Measurements from ENCODE around the gene DNM3. TPM values are rescaled to one million over a fixed set of nuclear protein-coding genes. Genes with fewer than 3 reads are reported as not detected.

Gene DNM3
- total and polyA plus RNA-seq, 10 of the 15 experiments (the other 5 are each of a cell fraction or from before 2014, with no cell fraction given) = 0.03 to 1.5 (median 0.08) TPM; not detected in 3

GRCh38 chr1:172376431-172376830, 535.1 kb downstream of the DNM3 start:
- WGBS (ENCODE audit: insufficient coverage, insufficient replicate concordance, low lambda C conversion rate, missing lambda C conversion rate) = 47% methylated on average over 2 of the region's 2 CpGs
- BruUV-seq (replicated peaks) = no TSS peak
- no peak for DNase-seq (ENCODE audit: low read depth, low spot score)
- TF ChIP-seq BACH1 (IDR thresholded peaks at IDR 0.05; ENCODE audit: borderline replicate concordance) (no peak), NFYB (IDR thresholded peaks at IDR 0.05; ENCODE audit: insufficient read depth, low read depth, low read length) (no peak), ZZZ3 (IDR thresholded peaks at IDR 0.05; ENCODE audit: control insufficient read depth, insufficient read length, low read depth) (no peak), ZNF687 (IDR thresholded peaks at IDR 0.05) (no peak), CUX1 (IDR thresholded peaks at IDR 0.05; ENCODE audit: insufficient replicate concordance, low read depth, low read length) (no peak), MTA3 (IDR thresholded peaks at IDR 0.05; ENCODE audit: borderline replicate concordance, low read length) (no peak), KLF5 (IDR thresholded peaks at IDR 0.05; ENCODE audit: partially characterized antibody) (no peak), NRF1 (conservative IDR thresholded peaks at IDR 0.05; ENCODE audit: low read depth, low read length) (no peak), CBX3 (IDR thresholded peaks at IDR 0.05; ENCODE audit: borderline replicate concordance, low read depth) (no peak), HSF1 (IDR thresholded peaks at IDR 0.05; ENCODE audit: low read depth, low read length) (no peak)

More at GRCh38 chr1:172376431-172376830, 535.1 kb downstream of the DNM3 start:
- no peak overlapping the region for H3K4me3 ChIP-seq
- ChIA-PET RAD21 (ENCODE audit: unreplicated experiment) (interaction anchor here (0.8 to 7.5 kb wide), 15 partner anchors 14 to 198 kb away, joined by 3 to 90 read pairs (median 6); no protein-coding TSS in a partner anchor), POLR2A (interaction anchor here (1.0 to 2.2 kb wide), 3 partner anchors 14 to 18 kb away, joined by 3 to 12 read pairs (median 7); no protein-coding TSS in a partner anchor), SMC1A (ENCODE audit: uncharacterized antibody, unreplicated experiment) (interaction anchor here (0.6 to 16.9 kb wide), 6 partner anchors 10 to 203 kb away, joined by 3 to 345 read pairs (median 114); no protein-coding TSS in a partner anchor), CTCF (interaction anchor here (1.0 to 7.0 kb wide), 6 partner anchors 15 to 33 kb away, joined by 5 to 64 read pairs (median 10); no protein-coding TSS in a partner anchor)
- H3K4me2 ChIP-seq (ENCODE audit: control insufficient read depth, insufficient read depth) = peak overlapping the region; percentile 4
- H3K79me2 ChIP-seq (ENCODE audit: control insufficient read depth, insufficient read depth, low read length) = no peaks in the 10 kb centered on the region
- no peak overlapping the region for H3K9ac ChIP-seq (ENCODE audit: control insufficient read depth, insufficient read depth, low read length)
- in situ Hi-C loops (cut with MboI) (no loop called here), intact Hi-C loops (cut with micrococcal nuclease; ENCODE audit: unreplicated experiment) (no loop called here)
- H4K20me1 ChIP-seq (ENCODE audit: control insufficient read depth, insufficient read depth) = no peaks in the 10 kb centered on the region
- no peak overlapping the region; the same call in 1 of the 2 replicates for H2AFZ ChIP-seq (ENCODE audit: control insufficient read depth, low read depth, low read length)
- no peak for ATAC-seq
- peaks cover 2% of the 10 kb centered on the region; the same call in 1 of the 3 replicates for H3K9me3 ChIP-seq (replicated peaks; ENCODE audit: control insufficient read depth, insufficient read depth, low read length)
- no peaks in the 10 kb centered on the region for H3K27me3 ChIP-seq (replicated peaks in 1 of 2; ENCODE audit: control insufficient read depth in 2 of 2, insufficient read depth in 2 of 2, low read length in 1 of 2)
- peaks cover 10% of the 10 kb centered on the region for H3K4me1 ChIP-seq (ENCODE audit: control insufficient read depth, insufficient read depth, low read length)
- FAIRE-seq = no peak
- no peak overlapping the region for H3K27ac ChIP-seq (ENCODE audit: control insufficient read depth, insufficient read depth)
- H3K36me3 ChIP-seq (ENCODE audit: control insufficient read depth in 2 of 2, insufficient read depth in 2 of 2, low read length in 1 of 2) = no peaks in the 10 kb centered on the region

Data from GM12878 (cell line).